ENCODE results near the gene RPS27L.

The RPS27L gene

DNA sequence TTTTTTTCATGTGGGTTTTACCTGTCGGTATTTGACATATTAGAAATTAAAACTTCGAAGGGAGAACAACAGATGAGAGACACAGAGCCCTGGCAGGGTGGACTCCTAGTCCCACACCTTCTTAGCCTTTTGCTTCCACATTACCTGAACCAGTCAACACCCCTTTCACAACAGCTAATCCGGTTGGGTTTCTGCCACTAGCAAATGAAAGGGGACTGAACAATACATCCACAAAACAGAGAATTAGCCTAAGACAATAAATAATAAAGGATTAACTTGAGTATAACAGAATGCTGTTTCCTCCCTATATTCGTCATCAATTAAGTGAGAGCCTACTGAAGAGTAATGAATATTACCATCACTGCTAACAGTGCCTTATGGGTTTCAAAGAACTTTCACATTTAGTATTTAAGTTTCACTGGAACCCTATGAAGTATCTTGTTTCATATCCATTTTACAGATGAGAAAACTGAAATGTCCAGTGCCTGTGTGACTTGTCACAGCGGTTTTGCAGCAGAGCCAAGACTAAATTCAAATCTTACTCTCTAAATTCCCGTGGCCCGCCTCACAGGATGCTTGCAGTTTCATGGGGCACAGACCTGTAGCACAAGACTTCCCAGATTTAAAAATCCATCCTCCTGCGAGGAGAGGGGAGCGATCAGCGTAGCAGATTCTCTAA is 31.1 kb upstream of the RPS27L start:
- DNase-seq (ENCODE audit: low spot score), result no peak

DNA sequence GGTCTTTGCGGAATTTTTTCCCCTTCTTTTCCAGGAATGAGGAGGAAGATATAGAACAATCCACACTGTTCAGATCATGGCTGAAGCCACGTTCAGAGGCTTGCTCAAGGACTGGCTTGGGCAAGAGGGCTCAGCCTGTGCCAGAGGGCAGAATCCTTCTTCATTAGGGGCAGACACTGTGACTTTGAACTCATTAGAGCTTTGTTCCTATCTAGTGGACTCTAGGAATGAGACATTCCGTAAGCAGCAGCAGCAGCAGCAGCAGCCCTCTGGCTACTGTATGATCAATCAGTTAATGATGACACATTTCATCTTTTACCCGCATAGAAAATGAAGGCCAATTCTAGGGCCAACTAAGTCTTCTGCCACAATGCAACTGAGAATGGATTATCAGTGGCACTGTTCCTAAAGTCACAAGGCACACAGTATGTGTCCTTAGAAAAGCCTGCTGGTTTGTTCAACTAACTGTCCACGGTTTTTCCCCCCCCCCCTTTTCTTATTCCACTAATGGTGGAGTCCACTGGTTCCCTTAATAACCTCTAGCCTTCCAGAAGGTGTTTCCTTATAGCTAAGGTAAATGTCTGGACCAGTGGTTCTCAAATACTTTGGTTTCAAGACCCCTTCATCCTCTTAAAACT is 30.4 kb upstream of the RPS27L start:
- DNase-seq (ENCODE audit: low spot score), result peak; percentile 52

DNA sequence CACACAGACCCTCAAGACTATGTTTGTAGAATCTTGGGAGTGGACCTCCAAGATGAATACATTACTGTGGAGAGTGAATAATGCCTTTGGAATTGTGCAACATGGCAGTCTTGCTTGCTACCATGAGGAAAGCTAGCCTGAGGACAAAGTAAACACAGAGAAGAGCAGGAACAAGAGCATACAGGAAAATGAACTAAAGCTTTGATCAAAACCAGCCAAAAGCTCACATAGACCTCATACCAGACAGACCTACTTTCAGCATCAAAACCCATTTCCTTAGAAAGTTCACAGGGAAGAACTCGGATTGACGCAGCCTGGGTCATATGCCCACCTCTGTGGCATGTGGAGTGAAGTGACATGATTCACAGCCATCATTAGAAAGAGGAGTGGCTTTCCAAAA is 28.8 kb upstream of the RPS27L start:
- DNase-seq (ENCODE audit: low spot score), result peak; percentile 56

DNA sequence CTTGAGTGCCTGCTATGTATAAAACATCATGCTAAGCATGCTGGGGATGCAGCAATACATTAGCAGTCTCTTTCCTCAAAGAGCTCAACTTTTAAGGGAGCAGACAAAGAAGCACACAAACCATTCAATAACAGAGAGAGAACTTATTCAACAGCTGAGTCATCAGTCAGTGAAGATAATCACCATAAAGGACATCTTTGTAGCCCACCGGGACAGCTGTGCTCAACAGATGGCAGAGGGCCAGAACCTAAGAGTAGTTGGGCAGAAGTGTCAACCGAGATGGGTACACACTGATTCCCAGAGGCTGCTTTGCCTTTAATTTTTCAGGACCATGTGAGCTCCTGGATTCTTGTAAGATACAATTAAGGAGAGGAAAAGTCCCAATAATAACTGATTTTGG is 27.9 kb upstream of the RPS27L start:
- DNase-seq (ENCODE audit: low spot score), result no peak

DNA sequence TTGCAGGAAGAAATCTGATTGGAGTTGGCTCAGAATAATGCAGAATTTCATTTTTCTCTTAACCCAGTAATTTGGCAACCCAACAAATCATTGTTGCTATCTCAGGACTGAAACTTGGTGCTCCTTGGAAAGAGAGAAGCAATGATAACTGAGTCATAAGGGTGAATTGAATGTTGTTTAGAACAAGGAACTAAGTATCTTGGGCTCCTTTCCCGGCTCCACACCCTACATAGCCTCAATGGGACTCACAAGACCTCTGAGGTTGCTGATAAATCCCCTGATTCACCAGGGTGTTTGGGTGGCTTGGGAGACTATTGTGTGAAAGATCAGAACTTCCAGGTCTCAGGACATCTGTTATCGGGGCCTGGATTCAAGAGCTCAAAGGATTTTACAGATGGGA is 24.4 kb upstream of the RPS27L start:
- no peak for DNase-seq (ENCODE audit: low spot score)

DNA sequence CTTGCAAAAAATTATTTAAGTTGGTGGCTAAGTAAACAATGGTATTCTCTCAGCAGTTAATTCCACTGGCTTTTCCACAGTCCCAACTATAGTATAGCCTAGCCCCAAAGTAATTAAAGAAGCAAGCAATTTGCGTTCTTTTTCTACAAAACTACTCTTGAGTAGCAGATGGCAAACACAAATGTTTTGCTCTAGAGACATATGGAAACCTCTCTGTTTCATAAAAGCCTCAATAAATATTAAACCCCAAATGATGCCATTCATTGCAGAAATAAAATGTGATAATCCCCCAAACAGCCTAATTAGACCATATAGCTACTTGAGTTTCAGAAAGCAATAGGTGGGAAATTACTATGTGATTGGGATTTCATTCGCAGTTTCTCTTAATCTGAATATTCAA is 23.5 kb upstream of the RPS27L start:
- DNase-seq (ENCODE audit: low spot score), result no peak

DNA sequence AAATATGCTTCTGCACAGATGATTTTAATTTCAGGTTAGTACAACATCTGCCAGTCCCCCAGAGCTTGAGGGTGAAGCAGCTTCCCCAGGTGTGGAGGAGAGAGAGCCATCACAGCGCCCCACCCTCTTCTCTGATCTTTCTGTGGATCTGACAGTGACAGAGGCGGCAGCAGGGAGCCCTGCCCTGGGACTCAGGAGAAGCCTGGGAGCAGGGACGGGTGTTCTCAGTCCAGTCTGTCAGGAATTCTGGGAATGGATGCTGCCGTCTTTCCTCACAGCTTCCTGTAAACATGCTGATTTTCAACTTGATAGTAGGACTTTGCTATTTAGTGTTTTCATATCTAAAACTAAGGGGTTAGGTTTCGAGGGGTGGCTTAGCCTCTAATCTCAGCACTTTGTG is 20.8 kb upstream of the RPS27L start:
- no peak for DNase-seq (ENCODE audit: low spot score)

DNA sequence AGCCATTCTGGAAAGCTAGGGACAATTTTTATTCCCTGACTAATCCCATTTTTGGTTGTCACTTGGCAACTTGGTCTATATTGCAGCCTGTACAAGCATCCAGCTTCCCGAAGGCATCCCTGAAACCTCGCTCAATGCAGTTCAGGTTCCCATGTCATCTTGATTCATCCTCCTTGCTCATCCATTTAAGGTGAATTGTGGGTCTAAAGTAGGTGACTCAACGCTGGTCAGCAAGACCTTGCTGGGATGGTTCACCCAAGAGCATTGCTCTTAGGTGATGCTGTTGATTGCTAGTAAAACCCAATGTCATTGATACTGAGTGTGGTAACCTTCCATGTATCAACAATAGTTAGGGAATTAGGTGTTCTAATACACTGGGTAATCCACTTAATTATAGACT is 19.0 kb upstream of the RPS27L start:
- DNase-seq (ENCODE audit: low spot score), result peak; percentile 84

DNA sequence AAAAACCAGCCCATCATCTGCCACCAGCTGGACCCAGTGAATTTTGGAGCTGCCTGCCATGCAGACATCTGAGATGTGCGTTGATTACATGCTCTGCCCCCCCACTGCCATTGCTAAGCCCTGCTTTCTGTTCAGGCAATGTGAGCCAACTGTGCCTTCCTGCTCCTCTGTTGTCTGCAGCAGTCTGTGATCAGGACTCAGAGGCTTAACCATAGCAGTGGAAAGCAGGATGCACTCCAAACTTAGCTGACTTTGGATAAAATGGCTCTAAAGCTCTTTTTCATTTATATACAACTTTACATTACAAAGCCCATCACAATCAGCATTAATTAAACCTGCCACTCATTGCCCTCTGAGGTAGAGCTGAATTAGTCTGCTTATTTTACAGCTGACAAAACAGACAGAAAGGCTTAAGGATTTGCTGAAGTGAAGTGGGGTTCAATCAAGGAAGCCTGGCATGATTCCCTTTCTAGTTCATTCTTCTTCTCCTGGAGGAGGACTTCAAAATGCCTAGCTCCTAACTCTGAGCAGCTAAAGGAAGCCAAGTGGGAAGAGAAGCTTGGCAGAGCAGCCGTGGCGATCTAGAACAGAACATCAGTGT is 15.7 kb upstream of the RPS27L start:
- no peak for DNase-seq (ENCODE audit: low spot score)

DNA sequence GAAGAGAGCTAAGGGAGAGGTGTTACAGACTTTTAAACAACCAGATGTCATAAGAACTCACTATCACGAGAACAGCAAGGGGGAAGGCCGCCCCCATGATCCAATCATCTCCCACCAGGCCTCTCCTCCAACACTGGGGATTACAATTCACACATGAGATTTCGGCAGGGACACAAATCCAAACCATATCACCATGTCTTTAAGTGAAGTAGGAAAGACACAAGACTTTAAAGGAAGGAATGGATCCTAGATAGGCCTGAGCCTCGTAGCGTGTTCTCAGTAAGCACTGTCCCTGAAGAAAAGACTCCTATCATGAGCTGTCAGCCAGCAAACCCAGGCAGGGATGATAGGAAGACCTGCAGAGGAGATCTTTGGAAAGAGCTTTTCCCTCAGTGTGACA is 15.1 kb upstream of the RPS27L start:
- DNase-seq (ENCODE audit: low spot score), result no peak

DNA sequence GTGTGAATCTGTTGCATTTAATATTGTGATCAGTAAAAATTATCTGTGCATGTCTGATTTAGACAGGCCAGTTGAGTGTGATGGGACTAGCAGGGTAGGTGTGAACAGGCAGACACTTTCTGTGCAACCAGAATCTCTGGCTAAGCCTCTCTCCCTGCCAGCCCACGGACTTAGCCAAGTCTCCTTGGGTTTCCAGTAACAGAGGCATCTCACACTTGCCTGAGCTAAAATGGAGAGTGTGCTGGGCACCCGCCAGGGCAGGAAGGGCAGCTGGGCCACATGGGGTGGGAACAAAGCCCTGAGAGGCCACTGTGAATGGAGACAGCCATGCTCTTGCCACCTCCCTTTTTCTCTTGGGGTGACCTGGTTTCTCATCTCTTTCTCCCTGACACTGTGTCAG is 12.5 kb upstream of the RPS27L start:
- no peak for DNase-seq (ENCODE audit: low spot score)

DNA sequence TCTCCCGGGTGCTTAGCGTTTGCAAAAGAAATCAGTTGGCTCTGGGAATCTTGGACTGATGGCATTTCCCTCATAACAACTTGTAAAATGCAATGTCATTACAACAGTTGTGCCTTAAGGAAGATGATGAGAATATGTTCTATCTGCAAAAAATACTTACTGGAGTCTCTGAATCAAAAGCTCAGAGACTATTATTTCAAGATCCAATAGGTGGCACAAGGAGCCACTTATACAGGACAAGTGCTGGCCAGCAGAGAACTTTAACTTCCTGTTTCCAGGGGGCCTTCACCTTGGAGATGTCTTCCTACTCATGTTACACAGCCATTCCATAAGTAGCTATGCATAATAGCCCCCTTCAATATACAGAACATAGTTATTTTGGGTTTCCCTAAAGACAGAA is 8.9 kb upstream of the RPS27L start:
- DNase-seq (ENCODE audit: low spot score), result peak; percentile 32

DNA sequence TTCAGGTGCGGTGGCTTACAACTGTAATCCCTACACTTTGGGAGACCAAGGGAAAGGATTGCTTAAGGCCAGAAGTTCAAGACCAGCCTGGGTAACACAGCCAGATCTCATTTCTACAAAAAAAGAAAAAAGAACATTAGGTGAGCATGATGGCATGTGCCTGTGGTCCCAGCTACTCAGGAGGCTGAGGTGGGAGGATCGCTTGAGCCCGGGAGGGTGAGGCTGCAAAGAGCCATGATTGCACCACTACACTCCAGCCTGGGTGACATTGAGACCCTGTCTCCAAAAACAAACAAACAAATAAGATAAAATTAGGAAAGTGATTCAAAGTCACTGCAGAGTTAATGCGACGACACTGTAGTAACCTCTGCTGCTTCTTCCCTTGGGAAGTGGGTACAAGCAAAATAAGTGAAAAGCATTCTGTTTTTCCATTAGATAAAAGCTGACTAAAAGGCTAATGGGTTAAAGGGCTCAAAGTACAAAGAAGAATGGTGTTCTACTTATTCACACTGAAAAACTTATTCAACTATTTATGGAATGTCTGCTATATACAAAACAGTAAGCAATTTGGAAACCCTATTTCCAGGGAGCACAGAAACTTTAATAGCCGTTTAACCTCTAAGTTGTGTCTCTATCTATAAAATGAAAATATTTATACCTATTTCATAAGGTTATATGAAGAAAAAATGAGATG is 8.0 kb upstream of the RPS27L start:
- no peak for DNase-seq (ENCODE audit: low spot score)

DNA sequence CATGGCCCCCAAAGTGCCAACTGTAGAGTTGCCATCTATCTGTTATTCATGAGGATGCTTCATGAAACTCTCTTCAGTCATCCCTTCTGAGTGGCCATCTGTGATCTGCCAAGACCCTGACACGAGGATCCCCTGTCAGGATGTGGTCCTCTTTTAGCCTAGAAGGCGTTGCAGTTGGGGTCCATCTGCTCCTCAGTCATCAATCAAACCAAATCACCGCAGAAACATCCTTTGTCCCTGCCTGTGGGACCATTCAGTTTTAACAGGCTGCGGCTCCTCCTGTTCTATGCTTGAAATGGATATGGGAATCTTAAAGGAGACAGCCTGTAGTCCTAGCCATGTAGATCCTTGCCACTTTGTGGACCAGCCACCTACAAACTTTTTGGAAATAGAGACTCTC is 5.9 kb upstream of the RPS27L start:
- no peak for DNase-seq (ENCODE audit: low spot score)

DNA sequence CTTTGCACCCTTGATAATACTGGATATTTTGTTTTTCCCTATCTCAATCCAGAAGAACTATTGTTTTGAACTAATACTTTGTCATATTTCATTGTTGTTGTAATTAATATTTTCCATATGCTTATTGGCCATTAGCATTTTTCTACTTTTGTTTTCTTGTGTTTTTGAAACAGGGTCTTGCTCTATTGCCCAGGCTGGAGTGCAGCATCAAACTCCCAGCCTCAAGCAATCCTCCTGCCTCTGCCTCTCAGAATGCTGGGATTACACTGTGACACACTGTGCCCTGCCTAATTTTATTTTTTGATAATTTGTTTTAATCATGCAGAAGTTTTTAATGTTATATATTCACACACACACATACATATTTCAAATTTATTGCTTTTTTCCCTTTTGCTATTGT is 3.4 kb upstream of the RPS27L start:
- DNase-seq (ENCODE audit: low spot score), result no peak

DNA sequence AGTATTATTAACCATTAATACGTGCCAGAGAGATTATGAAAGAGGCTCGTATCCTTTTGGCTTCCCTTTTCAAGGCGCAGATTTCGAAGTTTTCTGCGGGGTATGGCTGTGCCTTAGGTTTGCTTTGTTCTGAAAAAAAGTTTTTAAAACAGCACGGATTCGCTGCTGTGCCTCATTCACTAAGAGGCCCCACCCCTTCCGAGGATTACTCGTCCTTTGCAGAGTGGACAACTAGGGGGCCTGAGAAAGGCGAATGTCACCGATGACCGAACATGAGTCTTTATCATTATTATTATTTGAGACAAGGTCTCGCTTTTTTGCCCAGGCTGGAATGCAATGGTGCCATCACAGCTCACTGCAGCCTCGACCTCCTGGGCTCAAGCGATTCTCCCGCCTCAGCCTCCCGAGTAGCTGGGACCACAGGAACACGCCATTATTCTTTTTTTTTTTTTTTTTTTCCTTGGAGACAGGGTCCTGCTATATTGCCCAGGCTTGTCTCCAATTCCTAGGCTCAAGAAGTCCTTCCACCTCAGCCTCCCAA is 684 bp upstream of the RPS27L start:
- peak; percentile 78 for DNase-seq (ENCODE audit: low spot score)

DNA sequence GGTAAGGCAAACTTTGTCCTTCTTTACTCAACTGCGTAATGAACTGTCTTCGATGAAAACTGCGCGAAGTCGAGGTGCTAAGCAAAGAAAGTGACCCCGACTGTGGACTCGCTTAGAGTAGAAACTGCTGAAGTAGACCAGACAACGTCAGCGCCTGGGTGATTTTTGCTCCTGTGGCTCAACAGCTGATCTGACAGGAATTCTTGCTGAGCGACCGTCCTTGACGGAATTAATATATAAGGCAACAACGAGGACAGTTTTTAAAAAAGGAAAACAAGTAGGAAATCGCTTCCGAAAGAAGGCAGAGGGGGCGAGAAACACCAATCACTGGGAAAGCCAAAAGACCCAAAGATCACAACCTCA is 541 bp downstream of the RPS27L start:
- DNase-seq (ENCODE audit: low spot score), result peak; percentile 81

DNA sequence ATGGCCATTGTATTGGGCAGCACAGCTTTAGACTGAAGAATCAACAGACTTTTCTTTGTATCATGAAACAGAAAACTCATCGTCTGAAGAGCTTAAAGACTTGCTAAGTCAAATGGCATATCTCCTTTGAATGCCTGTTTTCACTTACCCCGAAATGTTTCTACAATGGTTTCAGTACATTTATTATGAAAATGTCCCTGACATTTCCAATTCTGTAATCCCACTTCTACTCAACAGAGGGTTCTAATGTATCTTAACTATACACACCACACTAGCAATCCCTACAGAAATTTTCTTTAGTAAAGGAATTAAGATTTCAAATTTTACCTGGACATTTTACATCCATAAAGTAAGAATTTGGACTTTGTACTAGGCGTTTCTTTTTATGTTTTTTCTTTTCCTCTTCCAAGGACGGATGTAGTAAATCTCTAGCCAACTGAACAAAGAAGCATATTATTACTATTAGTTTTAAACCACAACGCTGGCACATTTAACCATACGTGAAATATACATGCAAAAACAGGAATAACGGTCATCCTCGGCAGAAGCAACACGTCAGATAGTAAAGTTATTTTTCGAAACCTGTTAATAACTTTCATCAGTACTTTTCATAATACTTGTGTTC is 1.1 kb downstream of the RPS27L start:
- DNase-seq (ENCODE audit: low spot score), result no peak

DNA sequence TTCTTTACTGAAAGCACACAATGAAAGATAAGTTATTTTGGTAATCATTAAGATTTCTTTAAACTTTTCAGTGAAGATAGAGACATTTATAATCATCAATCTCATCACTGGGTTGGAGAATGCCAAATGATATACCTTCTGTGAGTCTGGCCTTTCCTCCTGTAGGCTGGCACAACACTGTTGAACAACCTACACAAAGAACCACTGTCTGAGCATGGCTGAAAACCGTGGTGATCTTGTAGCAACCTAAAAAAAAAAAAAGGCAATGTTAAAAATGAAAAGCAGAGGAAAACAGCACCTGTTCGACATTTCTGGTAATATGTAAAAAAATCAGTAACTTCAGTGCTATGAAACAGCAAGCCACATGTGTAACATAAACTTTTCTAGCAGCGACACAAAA is 1.8 kb downstream of the RPS27L start:
- no peak for DNase-seq (ENCODE audit: low spot score)

DNA sequence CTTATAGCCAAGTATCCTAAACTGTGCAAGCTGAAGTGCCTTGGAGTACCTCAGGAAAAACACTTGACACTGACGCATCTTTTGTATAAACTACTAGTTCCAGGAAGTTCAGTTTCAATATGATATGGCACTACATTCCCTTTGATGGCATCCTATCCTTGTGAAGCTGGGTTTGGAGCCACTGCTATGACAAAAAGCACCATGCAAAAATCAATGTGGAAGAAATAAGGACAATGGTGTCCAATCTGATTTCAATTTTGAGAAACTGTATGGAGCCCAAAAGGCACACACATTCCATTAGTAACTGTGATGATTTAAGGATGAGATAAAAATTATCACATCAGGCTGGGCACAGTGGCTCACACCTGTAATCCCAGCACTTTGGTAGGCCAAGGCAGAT is 5.6 kb downstream of the RPS27L start:
- DNase-seq (ENCODE audit: low spot score), result no peak

DNA sequence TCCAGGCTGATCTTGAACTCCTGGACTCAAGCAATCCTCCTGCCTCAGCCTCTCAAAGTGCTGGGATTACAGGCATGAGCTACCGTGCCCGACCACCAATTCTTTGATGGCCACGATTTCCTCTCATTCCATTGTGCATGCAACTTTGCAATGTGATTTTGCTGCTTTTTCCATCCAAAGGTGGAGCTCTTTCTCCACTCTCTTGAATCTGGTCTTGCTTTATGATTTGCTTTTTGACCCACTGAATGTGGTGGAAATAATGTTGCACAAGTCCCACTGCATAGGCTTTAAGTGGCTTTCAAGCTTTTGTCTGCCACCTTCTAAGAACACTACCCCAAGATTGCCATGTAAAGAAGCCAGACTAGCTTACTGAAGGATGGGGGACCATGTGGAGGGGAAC is 10.6 kb downstream of the RPS27L start:
- no peak for DNase-seq (ENCODE audit: low spot score)

DNA sequence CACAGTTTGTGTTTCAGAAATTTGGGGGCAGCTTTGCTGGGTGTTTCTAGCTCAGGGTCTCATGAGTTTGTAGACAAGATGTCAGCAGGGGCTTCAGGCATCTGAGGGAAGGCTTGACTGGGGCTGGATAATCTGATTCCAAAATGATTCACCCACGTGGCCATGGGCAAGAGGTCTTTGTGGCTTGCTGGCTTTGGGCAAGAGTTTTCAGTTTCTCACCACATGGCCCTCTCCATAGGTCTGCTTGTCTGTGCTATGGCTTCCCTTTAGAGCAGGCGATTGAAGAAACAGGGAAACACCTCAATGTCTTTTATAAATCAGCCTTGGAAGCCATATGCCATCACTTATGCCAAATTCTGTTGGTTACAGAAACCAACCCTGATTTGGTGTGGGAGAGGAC is 11.9 kb downstream of the RPS27L start:
- no peak for DNase-seq (ENCODE audit: low spot score)

DNA sequence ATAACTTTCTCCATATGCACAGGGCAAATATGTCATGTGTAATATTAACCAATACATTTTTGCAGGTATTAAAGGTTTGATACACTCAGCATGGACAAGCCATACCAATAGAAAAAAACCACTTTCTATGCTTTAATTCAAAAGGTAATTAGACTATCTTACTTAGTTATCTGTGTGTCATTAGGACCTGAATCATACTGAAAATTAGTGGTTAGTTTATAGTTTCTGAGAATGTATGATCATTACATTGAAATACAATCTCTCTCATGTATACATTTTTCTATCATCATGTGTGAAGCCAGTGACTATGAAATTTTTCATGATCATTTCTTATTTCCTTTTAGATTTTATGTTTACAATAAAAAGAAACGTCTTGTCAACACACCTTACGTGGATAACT is 16.3 kb downstream of the RPS27L start:
- DNase-seq (ENCODE audit: low spot score), result no peak

All from kidney tubule cell (primary cell).